Colonic mucosa (tissue), 4 donors: ENCODE data around the gene TMF1. TPM values are rescaled to one million over a fixed set of nuclear protein-coding genes. Genes with fewer than 3 reads are reported as not detected.

Source experiments
- DNase-seq: peaks from one replicate; pipeline ENCODE4 v3.0.0-alpha.2; 2020
- H3K27ac ChIP-seq: fragments of 200-600 bp; one replicate; pipeline ENCODE4 v1.8.0; 2021
- H3K27me3 ChIP-seq: fragments of 200-600 bp; one replicate; pipeline ENCODE4 v1.8.0; 2021
- H3K36me3 ChIP-seq: fragments of 200-600 bp; one replicate; pipeline ENCODE4 v1.8.0; 2021
- H3K4me1 ChIP-seq: fragments of 200-600 bp; one replicate; pipeline ENCODE4 v1.8.0; 2021; ENCODE audit warnings: mild to moderate bottlenecking
- H3K4me3 ChIP-seq: fragments of 200-600 bp; one replicate; pipeline ENCODE4 v1.8.0; 2021
- H3K9ac ChIP-seq, 2 donors: one replicate each; pipeline ENCODE4 v1.7.0; 2013; ENCODE audit warnings: control low read depth in 2 of 2, low read depth in 2 of 2, low read length in 2 of 2
- H3K9me3 ChIP-seq: fragments of 200-600 bp; one replicate; pipeline ENCODE4 v1.8.0; 2021
- intact Hi-C: fragments of 100-400 bp; cut with DNase I; formaldehyde crosslinking; loops from one replicate; pipeline ENCODE4 v1.14.1; 2022
- total RNA-seq, 2 donors: library from RNA; stranded (reverse); fragmentation: NEBNext Ultra II Directional in 1 of 2; extraction: Animal tissue kit (Norgen Biotek cat#: 25700) in 1 of 2; gene quantifications; one replicate each; pipeline ENCODE4 v1.2.1, GENCODE V29; 2021
- TF ChIP-seq, protein P1 (sequence below): fragments of 200-600 bp; IDR thresholded peaks from one replicate; pipeline ENCODE4 v1.8.0; 2022; ENCODE audit warnings: antibody characterized with exemption, mild to moderate bottlenecking
- donor health status: healthy.
- donor health status: DM: no; HTN: no; CAD: no.
- donor health status: DM: no; HTN: no; CAD: no.

The TMF1 gene
- total RNA-seq, 2 donors from 2014 or later: 39.0 to 60.2 TPM

- Histone ChIP-seq H3K9me3 (no peaks in the 10 kb centered on the region), H3K27ac (no peak overlapping the region), H3K4me3 (no peak overlapping the region), H3K36me3 (no peaks in the 10 kb centered on the region), H3K9ac (no peak overlapping the region), H3K27me3 (no peaks in the 10 kb centered on the region), H3K4me1 (no peaks in the 10 kb centered on the region)
- TF ChIP-seq, protein P1, sequence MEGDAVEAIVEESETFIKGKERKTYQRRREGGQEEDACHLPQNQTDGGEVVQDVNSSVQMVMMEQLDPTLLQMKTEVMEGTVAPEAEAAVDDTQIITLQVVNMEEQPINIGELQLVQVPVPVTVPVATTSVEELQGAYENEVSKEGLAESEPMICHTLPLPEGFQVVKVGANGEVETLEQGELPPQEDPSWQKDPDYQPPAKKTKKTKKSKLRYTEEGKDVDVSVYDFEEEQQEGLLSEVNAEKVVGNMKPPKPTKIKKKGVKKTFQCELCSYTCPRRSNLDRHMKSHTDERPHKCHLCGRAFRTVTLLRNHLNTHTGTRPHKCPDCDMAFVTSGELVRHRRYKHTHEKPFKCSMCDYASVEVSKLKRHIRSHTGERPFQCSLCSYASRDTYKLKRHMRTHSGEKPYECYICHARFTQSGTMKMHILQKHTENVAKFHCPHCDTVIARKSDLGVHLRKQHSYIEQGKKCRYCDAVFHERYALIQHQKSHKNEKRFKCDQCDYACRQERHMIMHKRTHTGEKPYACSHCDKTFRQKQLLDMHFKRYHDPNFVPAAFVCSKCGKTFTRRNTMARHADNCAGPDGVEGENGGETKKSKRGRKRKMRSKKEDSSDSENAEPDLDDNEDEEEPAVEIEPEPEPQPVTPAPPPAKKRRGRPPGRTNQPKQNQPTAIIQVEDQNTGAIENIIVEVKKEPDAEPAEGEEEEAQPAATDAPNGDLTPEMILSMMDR: no peak
- intact Hi-C loops: no loop called here
- DNase-seq: no peak
These were observed 46.2 kb downstream of the TMF1 start for GRCh38 chr3:69005791-69006482.

- Histone ChIP-seq H3K27me3 (no peaks in the 10 kb centered on the region), H3K4me1 (no peaks in the 10 kb centered on the region), H3K9me3 (no peaks in the 10 kb centered on the region), H3K36me3 (no peaks in the 10 kb centered on the region), H3K4me3 (no peak overlapping the region), H3K27ac (no peak overlapping the region), H3K9ac (no peak overlapping the region)
- intact Hi-C loops: no loop called here
- TF ChIP-seq, protein P1: no peak
- DNase-seq: no peak
These were observed 46.9 kb downstream of the TMF1 start for GRCh38 chr3:69005071-69005790.

- Histone ChIP-seq H3K9me3 (no peaks in the 10 kb centered on the region), H3K27ac (no peak overlapping the region), H3K36me3 (no peaks in the 10 kb centered on the region), H3K4me1 (no peaks in the 10 kb centered on the region), H3K4me3 (no peak overlapping the region), H3K27me3 (no peaks in the 10 kb centered on the region), H3K9ac (no peak overlapping the region)
- intact Hi-C loops: no loop called here
- TF ChIP-seq, protein P1: no peak
- DNase-seq: no peak
These were observed 48.0 kb downstream of the TMF1 start for GRCh38 chr3:69004138-69004537.

- Histone ChIP-seq H3K9me3 (no peaks in the 10 kb centered on the region), H3K4me3 (no peak overlapping the region), H3K27ac (no peak overlapping the region), H3K27me3 (no peaks in the 10 kb centered on the region), H3K9ac (no peak overlapping the region), H3K4me1 (no peaks in the 10 kb centered on the region), H3K36me3 (no peaks in the 10 kb centered on the region)
- TF ChIP-seq, protein P1: no peak
- no peak for DNase-seq
- intact Hi-C loops: no loop called here
These were observed 52.5 kb downstream of the TMF1 start for GRCh38 chr3:68999605-69000004.

DNA sequence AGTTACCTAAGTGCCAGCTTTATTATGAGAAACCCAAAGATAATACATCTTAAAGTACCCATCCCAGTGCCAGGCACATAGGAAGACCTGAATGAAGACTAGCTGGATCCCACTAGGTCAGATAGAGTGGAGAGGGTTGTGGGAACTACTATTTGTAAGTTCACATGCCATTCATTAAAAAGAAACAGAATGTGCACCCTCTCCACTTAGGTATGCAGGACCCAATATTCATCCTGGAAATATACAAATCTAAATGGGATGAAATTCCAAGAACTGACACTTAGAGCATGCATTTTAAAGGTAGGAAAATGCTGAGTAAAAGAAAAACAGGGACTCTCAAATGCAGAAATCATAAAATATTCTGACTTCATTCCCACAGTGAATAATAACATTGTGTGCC, 53.0 kb downstream of the TMF1 start:
- Histone ChIP-seq H3K27me3 (no peaks in the 10 kb centered on the region), H3K4me3 (no peak overlapping the region), H3K36me3 (no peaks in the 10 kb centered on the region), H3K27ac (no peak overlapping the region), H3K4me1 (no peaks in the 10 kb centered on the region), H3K9me3 (no peaks in the 10 kb centered on the region), H3K9ac (no peak overlapping the region)
- no peak for DNase-seq
- TF ChIP-seq, protein P1: no peak
- intact Hi-C loops: no loop called here
